ENCODE data around the gene ZNF654.
"Not testable (repeated sequence)": the region's sequence is repeated elsewhere in the genome, so short reads cannot be mapped to it uniquely, and the experiment has no call there.

The ZNF654 gene

GRCh38 chr3:88148651-88149050 lies 89.6 kb downstream of the ZNF654 start:
- no peak for DNase-seq

DNA sequence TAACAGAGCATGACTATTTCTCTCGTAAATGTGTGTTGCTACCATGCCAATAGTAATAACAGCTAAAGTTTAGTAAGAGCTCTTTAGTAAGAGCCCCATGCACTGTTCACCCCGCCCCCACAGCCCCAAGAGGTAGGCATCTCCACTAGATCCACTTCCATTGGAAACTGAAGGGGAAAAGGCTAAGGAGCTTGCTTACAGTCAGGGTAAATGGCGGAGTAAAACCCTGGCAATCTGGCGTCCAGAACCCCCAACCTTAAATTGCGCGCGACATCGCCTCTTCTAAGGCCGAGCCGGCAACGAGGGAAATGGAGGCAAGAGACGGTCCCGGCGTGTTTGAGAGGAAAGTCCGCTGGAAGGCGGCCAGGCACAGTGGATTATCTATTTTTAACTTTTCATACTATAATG lies 90.0 kb downstream of the ZNF654 start:
- no peak for DNase-seq

DNA sequence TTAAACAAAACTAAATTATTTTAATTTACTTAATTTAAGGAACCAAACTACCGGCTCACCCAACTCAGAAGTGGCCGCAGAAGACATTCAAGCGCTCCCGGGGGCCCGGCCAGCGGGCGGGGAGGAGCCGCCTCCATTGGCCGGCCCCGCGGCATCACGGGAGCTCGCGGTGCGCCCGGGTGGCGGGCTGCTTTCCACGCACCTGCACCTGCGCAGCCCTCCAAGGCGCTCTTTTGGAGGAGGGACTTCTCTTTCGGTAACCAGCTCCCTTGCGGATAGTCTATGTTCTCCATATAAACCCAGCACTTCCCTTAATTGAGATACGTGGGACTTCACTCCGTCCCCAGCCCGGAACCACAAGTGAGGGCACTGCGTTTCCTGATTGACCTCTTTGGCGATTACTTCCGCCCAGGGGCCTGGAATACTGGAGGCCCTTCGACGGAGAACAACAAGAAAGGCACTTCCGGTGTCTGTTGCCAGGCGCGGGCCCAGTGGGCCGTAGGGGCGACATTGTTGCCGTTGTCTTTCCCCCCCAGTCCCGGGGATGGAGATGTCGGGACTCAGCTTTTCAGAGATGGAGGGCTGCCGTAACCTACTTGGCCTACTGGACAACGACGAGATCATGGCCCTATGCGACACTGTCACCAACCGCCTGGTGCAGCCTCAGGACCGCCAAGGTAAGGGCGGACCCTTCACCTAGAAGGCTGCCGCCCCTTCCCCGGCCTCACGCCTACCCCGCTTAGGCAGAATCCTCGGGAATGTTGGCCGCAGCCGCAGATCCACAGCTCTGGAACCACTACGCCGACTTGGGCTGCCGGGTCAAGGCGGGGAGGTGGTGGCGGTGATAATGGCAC lies 90.7 kb downstream of the ZNF654 start, which contains the start of gene C3orf38:
Gene C3orf38 (plus strand): TSS at position 451 of the 854 bp plus-strand sequence. CDS start 94 bp downstream, at position 545.
- DNase-seq = peak in 1 of 2 experiments; percentile 51

DNA sequence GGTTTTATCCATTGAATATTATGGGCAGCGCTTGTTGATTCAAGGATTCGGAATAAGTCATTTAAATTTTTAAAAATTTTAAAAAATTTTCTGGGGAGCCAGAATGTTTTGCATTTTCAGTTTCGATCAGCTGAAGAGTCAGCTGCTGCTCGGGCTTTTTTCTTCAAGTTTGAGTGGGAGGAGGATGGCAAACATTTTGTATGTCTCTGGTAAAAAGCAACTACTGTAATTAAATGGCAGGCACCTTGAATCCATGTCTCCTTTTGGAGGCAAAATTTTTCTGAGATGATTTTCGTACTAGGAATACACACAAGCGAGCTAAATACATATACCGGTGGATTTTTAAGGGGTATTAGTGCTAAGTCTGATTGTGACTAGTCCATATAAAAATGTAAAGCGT lies 91.3 kb downstream of the ZNF654 start:
- DNase-seq = no peak

- DNase-seq = no peak
Observed at GRCh38 chr3:88150806-88151205, 91.8 kb downstream of the ZNF654 start.

- no peak for DNase-seq
Observed at GRCh38 chr3:88151358-88151757, 92.3 kb downstream of the ZNF654 start.

DNA sequence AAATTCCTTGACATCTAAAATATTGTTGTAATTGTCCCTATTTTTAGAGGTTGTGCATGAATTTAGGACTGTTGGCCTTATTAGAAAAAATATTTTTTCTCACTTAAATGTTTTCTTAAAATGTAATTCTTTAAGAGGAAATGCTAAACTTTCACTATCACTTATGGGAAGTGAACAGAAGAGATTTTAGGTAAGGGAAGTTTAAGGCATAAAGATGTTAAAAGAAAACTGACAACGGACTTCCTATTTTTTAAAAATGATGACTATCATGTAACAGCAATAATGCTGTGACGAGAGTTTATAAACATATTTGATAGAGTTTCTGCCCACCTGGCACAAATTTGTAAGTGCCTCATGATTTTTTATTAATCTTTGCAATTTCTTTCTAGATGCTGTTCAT lies 93.8 kb downstream of the ZNF654 start:
- DNase-seq = no peak

DNA sequence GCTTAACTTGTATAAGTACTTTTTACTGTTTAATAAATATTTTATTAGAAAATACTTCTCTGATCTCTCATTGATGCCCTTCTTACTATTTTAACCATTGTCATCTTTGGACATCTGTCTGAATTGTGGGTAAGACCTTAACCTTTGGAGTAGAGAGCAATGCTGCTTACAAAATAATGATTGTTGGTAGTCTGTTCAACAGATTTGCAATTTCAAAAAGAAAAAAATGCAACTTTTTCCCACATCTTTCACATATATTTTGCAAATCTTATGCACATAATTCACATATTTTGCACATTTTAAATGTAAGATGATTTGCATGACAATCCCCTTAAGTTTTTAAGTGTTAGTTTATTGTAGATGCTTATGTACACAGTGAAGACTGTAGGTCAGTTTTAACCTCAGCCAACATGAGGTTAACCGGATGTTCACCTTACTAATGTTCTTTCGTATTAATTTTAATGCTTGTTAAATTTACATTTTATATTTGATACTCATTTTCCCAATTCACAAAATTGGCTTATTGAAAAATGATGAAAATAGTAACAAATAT lies 107.4 kb downstream of the ZNF654 start:
- DNase-seq = no peak

GRCh38 chr3:88167173-88167572 lies 108.1 kb downstream of the ZNF654 start:
- no peak for DNase-seq

DNA sequence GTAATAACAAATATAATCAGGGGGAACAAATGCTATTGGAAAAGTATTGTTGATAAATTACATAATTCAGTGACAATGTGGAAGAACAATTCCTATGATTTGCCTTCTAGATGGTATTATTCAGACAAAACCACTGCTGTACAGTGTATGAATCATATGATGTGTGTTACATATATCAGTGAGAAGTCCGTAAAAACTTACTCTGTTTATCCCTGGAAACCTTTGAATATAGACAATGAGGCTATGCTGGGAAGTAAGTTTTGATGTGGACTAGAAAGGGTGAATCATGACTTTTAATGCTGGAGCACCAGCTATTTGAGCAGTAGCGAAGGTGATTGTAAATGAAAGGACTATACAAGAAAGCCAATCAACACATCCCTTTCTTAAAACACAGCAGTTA lies 108.6 kb downstream of the ZNF654 start:
- DNase-seq = no peak

DNA sequence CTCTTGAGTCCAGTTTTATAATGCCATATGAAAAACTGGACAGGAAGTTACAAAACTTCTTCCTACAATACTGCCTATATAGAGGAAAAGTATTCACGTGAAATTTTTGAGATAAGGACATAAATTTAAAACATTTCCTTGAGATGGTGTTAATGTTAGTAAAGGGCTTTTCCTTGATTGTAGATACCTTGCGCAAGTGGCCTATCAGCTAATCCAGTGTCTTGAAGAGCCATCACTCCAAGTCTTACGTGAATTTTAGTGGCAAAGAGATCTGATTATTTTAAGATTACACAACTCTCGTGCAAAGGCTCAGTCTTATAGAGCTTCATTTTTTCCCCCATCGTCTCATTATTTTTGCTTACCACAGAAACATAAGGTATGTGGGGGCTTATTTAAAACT lies 109.1 kb downstream of the ZNF654 start:
- no peak for DNase-seq

DNA sequence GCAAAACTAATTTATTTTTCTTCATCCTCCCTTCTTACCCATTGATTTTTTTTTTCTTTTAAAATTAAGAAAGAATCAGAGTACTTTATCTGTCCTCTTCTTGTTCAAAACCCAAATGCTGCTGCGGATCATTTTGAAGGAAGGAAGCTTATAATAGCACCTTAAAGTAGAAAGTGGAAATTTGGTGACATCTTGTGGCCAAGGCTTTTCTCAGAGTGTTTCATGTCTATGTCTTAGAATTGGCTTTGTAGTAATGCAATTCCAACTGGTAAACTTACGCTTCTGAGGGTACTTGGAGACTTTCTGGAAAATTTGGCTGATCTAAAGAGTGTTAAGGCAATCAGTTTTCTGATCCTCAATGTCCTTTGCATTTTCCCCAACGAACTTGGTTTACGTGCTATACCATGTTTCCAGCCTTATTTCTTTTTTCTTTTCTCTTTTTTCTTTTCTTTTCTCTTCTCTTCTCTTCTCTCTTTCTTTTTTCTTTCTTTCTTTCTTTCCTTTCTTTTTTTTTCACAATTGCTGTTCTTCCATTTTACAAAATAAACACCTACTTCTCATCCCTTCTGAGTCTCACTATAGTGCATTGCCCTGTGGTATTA lies 121.4 kb downstream of the ZNF654 start:
- DNase-seq = no peak

GRCh38 chr3:88182165-88182918 lies 123.3 kb downstream of the ZNF654 start:
- DNase-seq = not testable (repeated sequence)

GRCh38 chr3:88188436-88188835 lies 129.4 kb downstream of the ZNF654 start:
- DNase-seq = no peak

DNA sequence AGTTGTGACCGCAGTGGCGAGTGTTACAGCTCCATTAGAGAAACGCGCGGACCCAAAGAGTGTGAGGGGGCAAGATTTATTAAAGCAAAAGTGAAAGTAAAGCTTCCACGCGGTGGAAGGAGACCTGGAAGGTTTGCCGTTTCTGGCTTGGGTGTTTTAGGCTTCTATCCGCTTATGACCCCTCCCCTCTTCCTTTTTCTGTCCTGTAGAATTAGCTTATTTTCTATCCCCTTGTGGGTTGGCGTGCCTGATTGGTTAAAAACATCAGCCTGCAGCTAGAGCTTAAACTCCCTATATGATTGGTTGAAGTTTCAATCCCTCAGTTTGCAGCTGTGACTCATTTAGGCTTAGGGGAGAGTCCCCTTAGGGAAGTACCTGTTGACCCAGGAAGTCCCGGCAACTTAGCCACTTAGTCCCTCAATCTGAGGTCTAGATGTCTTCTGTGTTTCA lies 130.3 kb downstream of the ZNF654 start:
- DNase-seq = no peak

- DNase-seq = no peak
Observed at GRCh38 chr3:88191872-88192409, 132.9 kb downstream of the ZNF654 start.

DNA sequence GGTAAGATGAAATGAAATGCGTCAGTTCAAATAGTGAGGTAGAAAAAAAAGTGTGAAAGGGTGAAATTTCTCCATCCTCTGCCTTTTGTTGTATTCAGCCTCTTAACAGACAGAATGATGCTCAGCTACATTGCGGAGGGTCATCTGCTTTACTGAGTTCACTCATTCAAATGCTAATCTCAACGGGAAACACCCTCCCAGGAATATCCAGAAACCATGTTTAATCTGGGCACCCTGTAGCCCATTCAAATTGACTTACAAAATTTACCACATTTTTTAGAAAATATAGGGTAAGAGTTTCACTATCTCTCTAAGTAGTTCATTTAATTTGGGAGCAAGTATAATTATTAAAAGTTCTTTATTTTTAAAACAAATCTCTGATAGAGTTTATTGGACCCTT lies 133.6 kb downstream of the ZNF654 start:
- DNase-seq = no peak

Data from cerebellar nuclear complex (tissue), 1 donor.